ENCODE data around the gene U2SURP.
A peak's percentile ranks its signal among the peaks of the same experiment; 100 is the strongest.

U2SURP gene

DNA sequence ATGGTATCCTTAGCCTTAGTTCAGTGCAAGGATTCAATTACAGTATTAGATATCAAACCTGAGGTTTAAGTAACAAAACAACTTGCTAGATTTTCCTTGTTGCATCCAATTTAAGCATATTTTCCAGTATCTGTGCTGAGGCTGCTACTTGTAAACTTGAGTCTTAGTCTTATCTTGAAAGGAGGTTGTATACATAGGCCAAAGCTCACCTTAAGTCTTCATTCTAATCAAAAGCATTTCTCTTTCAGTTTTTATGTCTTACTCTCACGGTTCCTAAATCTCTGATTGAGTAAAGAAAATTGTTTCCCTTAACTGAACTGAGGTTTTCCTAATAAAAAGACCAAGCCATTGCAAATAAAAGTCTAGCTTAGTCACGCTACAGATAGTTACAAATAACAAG lies 52.6 kb downstream of the U2SURP start:
- DNase-seq (ENCODE audit: low read depth) = no peak
- H3K4me3 ChIP-seq (ENCODE audit: low read depth, low read length) = no peak overlapping the region
- no peak for TF ChIP-seq CTCF (IDR thresholded peaks at IDR 0.05; ENCODE audit: low read depth, low read length, missing control alignments)

DNA sequence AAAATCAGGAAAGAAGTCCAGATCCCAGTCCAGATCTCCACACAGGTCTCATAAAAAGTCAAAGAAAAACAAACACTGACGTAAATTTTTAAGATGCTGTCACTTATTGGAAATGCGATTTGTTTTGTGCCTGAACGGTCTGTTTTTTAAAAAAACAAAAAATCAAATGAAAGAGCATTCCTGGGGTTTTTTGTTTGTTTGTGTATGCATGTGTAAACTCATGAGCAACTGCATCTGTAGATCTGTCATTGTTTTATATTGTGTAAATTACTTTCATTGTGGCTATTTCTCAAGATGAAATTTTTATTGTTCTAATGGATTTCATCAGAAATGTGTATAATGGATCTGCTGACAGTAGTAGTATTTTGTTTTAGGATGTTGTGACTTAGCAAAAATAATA lies 55.0 kb downstream of the U2SURP start:
- no peak for DNase-seq (ENCODE audit: low read depth)
- TF ChIP-seq CTCF (IDR thresholded peaks at IDR 0.05; ENCODE audit: low read depth, low read length, missing control alignments) = no peak
- H3K4me3 ChIP-seq (ENCODE audit: low read depth, low read length) = no peak overlapping the region

DNA sequence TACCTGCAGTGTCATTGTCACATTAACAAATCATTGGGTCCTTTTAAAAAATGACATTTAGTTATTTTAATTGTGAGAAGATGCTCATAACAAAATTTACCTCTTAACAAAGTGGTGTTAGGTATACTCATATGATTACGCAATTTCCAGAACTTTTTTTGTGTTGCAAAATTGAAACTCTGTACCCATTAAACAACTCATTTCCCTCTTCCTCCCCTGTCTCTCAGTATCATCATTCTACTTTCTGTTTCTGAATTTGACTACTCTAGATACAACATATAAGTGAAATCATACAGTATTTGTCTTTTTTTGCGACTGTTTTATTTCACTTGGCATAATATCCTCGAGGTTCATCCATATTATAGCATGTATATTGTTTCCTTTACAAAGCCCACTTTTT lies 59.5 kb downstream of the U2SURP start:
- peak; percentile 55 for DNase-seq (ENCODE audit: low read depth)
- H3K4me3 ChIP-seq (ENCODE audit: low read depth, low read length) = no peak overlapping the region
- TF ChIP-seq CTCF (IDR thresholded peaks at IDR 0.05; ENCODE audit: low read depth, low read length, missing control alignments) = no peak

- no peak for TF ChIP-seq CTCF (IDR thresholded peaks at IDR 0.05; ENCODE audit: low read depth, low read length, missing control alignments)
- DNase-seq (ENCODE audit: low read depth) = no peak
Observed at GRCh38 chr3:143063018-143063417, 61.6 kb downstream of the U2SURP start.

DNA sequence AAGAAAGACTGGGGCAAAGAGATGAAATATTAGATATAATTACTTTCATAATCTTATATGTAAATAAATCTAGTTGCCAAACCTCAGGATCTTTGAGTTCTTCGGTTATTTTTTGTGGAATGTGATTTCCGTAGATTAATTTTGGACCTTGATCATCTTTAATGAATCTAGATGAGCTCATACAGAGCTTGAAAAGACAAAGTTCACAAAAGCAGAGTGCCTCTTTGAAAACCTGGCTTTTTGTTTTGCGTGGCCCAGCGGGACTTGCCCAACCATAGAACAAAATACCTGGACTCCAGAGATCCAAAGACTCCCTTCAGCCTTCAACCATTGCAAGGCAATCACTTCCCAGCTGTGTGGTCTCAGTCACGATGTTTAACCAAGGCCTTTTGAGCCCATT lies 63.4 kb downstream of the U2SURP start:
- no peak for DNase-seq (ENCODE audit: low read depth)
- no peak for TF ChIP-seq CTCF (IDR thresholded peaks at IDR 0.05; ENCODE audit: low read depth, low read length, missing control alignments)
- H3K4me3 ChIP-seq (ENCODE audit: low read depth, low read length) = no peak overlapping the region

More at GRCh38 chr3:143063018-143063417, 61.6 kb downstream of the U2SURP start:
- no peak overlapping the region for H3K4me3 ChIP-seq (ENCODE audit: low read depth, low read length)

DNA sequence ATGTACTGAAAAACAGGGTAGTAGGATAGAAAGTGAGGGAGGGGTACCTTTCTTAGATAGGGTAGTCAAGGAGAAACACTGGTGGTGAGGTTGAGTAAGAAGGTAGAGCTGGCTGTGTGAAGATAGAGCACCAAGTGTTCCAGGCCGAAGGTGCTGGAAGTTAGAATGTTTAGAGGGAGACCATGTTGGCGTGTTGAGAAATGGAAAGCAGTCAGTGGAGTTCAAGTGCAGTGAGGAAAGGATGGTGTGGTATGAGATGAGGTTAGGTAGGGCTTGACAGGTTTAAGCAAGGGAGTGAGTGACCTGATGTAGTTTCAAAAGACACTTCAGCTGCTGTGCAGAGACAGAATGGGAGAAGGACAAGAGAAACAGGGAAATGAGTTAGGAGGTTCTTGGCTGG lies 64.0 kb downstream of the U2SURP start:
- DNase-seq (ENCODE audit: low read depth) = no peak
- TF ChIP-seq CTCF (IDR thresholded peaks at IDR 0.05; ENCODE audit: low read depth, low read length, missing control alignments) = no peak
- no peak overlapping the region for H3K4me3 ChIP-seq (ENCODE audit: low read depth, low read length)

DNA sequence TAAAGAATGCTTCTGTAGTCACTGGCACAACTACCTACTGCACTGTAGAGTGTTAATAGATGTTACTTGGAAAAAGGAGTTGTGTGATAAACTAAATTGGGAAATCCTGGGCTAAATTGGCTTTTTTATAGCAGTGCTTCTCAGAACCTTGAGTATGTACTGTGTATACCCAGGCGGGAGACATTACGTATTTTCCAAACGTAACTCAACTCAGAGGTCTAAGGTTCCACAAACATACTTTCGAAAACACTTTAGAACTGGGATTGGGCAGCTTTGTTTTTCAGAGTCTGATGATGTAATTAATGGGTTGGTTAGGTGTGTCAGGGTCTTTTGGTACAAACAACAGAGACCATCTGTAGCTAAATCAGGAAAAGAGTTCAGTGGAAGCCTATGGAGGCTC lies 64.7 kb downstream of the U2SURP start:
- TF ChIP-seq CTCF (IDR thresholded peaks at IDR 0.05; ENCODE audit: low read depth, low read length, missing control alignments) = no peak
- H3K4me3 ChIP-seq (ENCODE audit: low read depth, low read length) = no peak overlapping the region
- DNase-seq (ENCODE audit: low read depth) = no peak

Measured in GM12864 (cell line).